DOHH2 (cell line): ENCODE results near the gene MCC.

ENCODE experiments used
- EZH2phosphoT487 ChIP-seq: fragments of 200-600 bp; sonication (generic); IDR thresholded peaks from 2 replicates; pipeline ENCODE4 v1.6.1; 2017; ENCODE audit warnings: borderline replicate concordance, mild to moderate bottlenecking, antibody characterized with exemption, low read length, moderate library complexity, mixed read lengths
- TF ChIP-seq, protein P1 (sequence below): fragments of 200-600 bp; sonication (generic); IDR thresholded peaks from one replicate; pipeline ENCODE4 v1.5.1; 2014; ENCODE audit warnings: antibody characterized with exemption, mild to moderate bottlenecking, low read depth, low read length; ENCODE audit not compliant: poor library complexity, severe bottlenecking

DNA sequence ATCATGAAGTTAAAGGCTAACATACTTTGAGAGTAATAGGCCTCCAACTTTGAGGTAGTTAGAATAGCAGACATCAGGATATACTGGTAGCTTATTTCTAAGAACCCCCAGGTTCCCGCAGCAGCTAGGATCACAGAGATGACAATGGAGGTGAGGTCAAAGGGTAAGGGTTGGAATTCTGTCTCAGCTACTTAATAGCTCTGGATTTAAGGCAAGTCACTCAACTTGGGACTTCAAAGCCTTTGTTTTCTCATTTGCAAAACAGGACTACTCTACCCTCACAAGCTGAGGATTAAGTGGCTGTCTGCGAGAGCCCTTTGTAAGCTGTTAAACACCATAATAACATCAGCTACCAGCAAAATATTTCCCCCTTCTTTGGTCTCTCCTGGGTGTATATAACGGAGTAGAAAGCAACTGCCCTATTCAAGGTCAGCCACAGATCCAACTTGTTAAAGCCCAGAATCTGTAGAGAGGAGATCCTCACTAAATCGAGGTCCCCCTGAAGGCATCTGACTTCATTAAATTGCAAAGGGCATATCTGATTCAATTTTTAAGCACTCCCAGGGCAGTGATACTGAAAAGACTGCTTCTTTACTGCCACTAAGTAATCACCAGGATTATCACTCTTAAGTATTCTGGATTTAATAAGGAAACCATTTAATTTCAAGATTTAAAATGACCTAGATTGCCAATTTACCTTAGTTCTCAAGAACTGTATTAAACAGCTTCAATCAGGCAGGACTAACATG lies 407.0 kb downstream of the MCC start:
- TF ChIP-seq, protein P1, sequence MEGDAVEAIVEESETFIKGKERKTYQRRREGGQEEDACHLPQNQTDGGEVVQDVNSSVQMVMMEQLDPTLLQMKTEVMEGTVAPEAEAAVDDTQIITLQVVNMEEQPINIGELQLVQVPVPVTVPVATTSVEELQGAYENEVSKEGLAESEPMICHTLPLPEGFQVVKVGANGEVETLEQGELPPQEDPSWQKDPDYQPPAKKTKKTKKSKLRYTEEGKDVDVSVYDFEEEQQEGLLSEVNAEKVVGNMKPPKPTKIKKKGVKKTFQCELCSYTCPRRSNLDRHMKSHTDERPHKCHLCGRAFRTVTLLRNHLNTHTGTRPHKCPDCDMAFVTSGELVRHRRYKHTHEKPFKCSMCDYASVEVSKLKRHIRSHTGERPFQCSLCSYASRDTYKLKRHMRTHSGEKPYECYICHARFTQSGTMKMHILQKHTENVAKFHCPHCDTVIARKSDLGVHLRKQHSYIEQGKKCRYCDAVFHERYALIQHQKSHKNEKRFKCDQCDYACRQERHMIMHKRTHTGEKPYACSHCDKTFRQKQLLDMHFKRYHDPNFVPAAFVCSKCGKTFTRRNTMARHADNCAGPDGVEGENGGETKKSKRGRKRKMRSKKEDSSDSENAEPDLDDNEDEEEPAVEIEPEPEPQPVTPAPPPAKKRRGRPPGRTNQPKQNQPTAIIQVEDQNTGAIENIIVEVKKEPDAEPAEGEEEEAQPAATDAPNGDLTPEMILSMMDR, result no peak
- TF ChIP-seq EZH2phosphoT487, result no peak
